Measurements from ENCODE around the gene MOB2.

Gene MOB2

DNA sequence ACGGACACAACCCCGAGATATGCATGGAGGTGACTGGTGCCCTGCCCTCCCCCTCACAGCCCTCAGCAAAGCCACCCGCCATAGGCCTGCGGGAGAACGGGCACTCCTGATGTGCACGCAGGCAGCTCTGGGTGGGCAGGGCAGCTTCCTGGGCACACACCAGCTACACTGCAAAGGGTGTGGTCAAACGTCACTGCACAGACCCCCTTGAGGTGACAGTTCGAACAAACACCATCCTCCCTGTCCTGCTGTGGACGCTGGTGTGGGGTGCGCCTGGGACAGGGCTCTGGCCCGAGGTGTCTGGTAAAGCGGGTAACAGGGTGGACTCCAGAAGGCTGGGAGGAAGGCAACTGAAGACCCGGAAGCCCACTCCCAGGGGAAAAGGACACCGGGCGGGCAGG is 21.9 kb upstream of the MOB2 start:
- H3K27ac ChIP-seq (ENCODE audit: low read length): no peak overlapping the region

GRCh38 chr11:1507381-1508140 is 21.0 kb upstream of the MOB2 start:
- H4K20me1 ChIP-seq (ENCODE audit: insufficient read depth, low read length): peaks cover 76% of the 10 kb centered on the region
- TF ChIP-seq EZH2phosphoT487 (IDR thresholded peaks at IDR 0.05; ENCODE audit: low read depth): no peak
- TF ChIP-seq, protein P1, sequence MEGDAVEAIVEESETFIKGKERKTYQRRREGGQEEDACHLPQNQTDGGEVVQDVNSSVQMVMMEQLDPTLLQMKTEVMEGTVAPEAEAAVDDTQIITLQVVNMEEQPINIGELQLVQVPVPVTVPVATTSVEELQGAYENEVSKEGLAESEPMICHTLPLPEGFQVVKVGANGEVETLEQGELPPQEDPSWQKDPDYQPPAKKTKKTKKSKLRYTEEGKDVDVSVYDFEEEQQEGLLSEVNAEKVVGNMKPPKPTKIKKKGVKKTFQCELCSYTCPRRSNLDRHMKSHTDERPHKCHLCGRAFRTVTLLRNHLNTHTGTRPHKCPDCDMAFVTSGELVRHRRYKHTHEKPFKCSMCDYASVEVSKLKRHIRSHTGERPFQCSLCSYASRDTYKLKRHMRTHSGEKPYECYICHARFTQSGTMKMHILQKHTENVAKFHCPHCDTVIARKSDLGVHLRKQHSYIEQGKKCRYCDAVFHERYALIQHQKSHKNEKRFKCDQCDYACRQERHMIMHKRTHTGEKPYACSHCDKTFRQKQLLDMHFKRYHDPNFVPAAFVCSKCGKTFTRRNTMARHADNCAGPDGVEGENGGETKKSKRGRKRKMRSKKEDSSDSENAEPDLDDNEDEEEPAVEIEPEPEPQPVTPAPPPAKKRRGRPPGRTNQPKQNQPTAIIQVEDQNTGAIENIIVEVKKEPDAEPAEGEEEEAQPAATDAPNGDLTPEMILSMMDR (IDR thresholded peaks at IDR 0.05; ENCODE audit: low read depth, low read length): no peak
- H2AFZ ChIP-seq (ENCODE audit: low read depth, low read length): no peak overlapping the region
- H3K36me3 ChIP-seq (replicated peaks; ENCODE audit: low read depth, low read length): no peaks in the 10 kb centered on the region
- peaks cover 9% of the 10 kb centered on the region; the same call in 1 of the 2 replicates for H3K79me2 ChIP-seq (ENCODE audit: low read length)
- no peak overlapping the region for H3K4me3 ChIP-seq (ENCODE audit: low read length)
- no peak overlapping the region for H3K27ac ChIP-seq (ENCODE audit: low read length)
- no peaks in the 10 kb centered on the region for H3K9me3 ChIP-seq (ENCODE audit: insufficient read depth, low read length)
- H3K9ac ChIP-seq (ENCODE audit: low read length): no peak overlapping the region
- no peak overlapping the region for H3K4me2 ChIP-seq (ENCODE audit: low read length)
- H3K4me1 ChIP-seq (ENCODE audit: low read length): no peaks in the 10 kb centered on the region
- H3K27me3 ChIP-seq (ENCODE audit: low read depth, low read length): no peaks in the 10 kb centered on the region

More for the DNA sequence above, 21.9 kb upstream of the MOB2 start:
- Histone ChIP-seq H3K27me3 (ENCODE audit: low read depth, low read length) (no peaks in the 10 kb centered on the region), H2AFZ (ENCODE audit: low read depth, low read length) (no peak overlapping the region), H3K79me2 (ENCODE audit: low read length) (peaks cover 9% of the 10 kb centered on the region; the same call in 1 of the 2 replicates), H3K9ac (ENCODE audit: low read length) (no peak overlapping the region), H3K4me3 (ENCODE audit: low read length) (no peak overlapping the region), H3K4me1 (ENCODE audit: low read length) (peaks cover 3% of the 10 kb centered on the region; the same call in 1 of the 2 replicates), H3K4me2 (ENCODE audit: low read length) (no peak overlapping the region), H3K36me3 (replicated peaks; ENCODE audit: low read depth, low read length) (no peaks in the 10 kb centered on the region), H4K20me1 (ENCODE audit: insufficient read depth, low read length) (peaks cover 72% of the 10 kb centered on the region), H3K9me3 (ENCODE audit: insufficient read depth, low read length) (no peaks in the 10 kb centered on the region)
- TF ChIP-seq EZH2phosphoT487 (IDR thresholded peaks at IDR 0.05; ENCODE audit: low read depth): no peak
- TF ChIP-seq, protein P1 (IDR thresholded peaks at IDR 0.05; ENCODE audit: low read depth, low read length): no peak

DNA sequence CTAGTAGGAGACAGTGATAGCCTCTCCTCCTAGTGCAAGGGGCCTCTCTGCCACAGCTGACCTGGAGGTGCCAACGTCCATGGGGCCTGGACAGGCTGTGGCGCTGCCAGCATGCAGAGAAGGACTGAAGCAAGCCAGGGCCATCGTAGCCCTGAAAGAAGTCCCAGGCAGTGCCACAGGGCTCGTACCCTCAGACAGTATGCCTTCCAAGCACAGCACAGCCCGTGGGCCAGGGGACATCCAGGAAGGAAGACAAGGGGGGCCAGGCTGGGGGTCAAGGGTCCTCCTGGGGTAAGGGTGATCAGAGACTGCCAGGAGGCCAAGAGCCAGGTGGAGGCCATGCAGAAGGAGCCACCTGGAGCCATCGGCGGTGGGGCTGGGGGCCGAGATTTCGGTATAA is 20.4 kb upstream of the MOB2 start:
- H4K20me1 ChIP-seq (ENCODE audit: insufficient read depth, low read length): peaks cover 77% of the 10 kb centered on the region
- H3K9me3 ChIP-seq (ENCODE audit: insufficient read depth, low read length): no peaks in the 10 kb centered on the region
- no peaks in the 10 kb centered on the region for H3K36me3 ChIP-seq (replicated peaks; ENCODE audit: low read depth, low read length)
- peaks cover 9% of the 10 kb centered on the region; the same call in 1 of the 2 replicates for H3K79me2 ChIP-seq (ENCODE audit: low read length)
- no peaks in the 10 kb centered on the region for H3K4me1 ChIP-seq (ENCODE audit: low read length)
- no peak overlapping the region for H3K4me2 ChIP-seq (ENCODE audit: low read length)
- H3K27ac ChIP-seq (ENCODE audit: low read length): no peak overlapping the region
- H3K9ac ChIP-seq (ENCODE audit: low read length): no peak overlapping the region
- no peak overlapping the region for H2AFZ ChIP-seq (ENCODE audit: low read depth, low read length)
- no peak overlapping the region for H3K4me3 ChIP-seq (ENCODE audit: low read length)
- H3K27me3 ChIP-seq (ENCODE audit: low read depth, low read length): no peaks in the 10 kb centered on the region
- TF ChIP-seq, protein P1 (IDR thresholded peaks at IDR 0.05; ENCODE audit: low read depth, low read length): no peak
- no peak for TF ChIP-seq EZH2phosphoT487 (IDR thresholded peaks at IDR 0.05; ENCODE audit: low read depth)

GRCh38 chr11:1505480-1505879 is 18.9 kb upstream of the MOB2 start:
- no peak for TF ChIP-seq EZH2phosphoT487 (IDR thresholded peaks at IDR 0.05; ENCODE audit: low read depth)
- TF ChIP-seq, protein P1 (IDR thresholded peaks at IDR 0.05; ENCODE audit: low read depth, low read length): peak; percentile 16
- Histone ChIP-seq H3K9ac (ENCODE audit: low read length) (no peak overlapping the region), H3K79me2 (ENCODE audit: low read length) (peaks cover 9% of the 10 kb centered on the region; the same call in 1 of the 2 replicates), H3K36me3 (replicated peaks; ENCODE audit: low read depth, low read length) (no peaks in the 10 kb centered on the region), H3K4me1 (ENCODE audit: low read length) (no peaks in the 10 kb centered on the region), H2AFZ (ENCODE audit: low read depth, low read length) (no peak overlapping the region), H3K4me3 (ENCODE audit: low read length) (no peak overlapping the region), H3K9me3 (ENCODE audit: insufficient read depth, low read length) (no peaks in the 10 kb centered on the region), H4K20me1 (ENCODE audit: insufficient read depth, low read length) (peaks cover 70% of the 10 kb centered on the region), H3K4me2 (ENCODE audit: low read length) (no peak overlapping the region), H3K27ac (ENCODE audit: low read length) (no peak overlapping the region), H3K27me3 (ENCODE audit: low read depth, low read length) (no peaks in the 10 kb centered on the region)

Measured in OCI-LY3 (cell line).